PFSK-1 (cell line): ENCODE data around the gene SHISA7.

Experiments
- FOXP2 ChIP-seq: optimal IDR thresholded peaks from 2 replicates; pipeline ENCODE3; 2011; ENCODE audit warnings: borderline replicate concordance, control low read depth, inconsistent platforms; ENCODE audit not compliant: insufficient read depth; ENCODE audit errors: extremely low read length, extremely low read depth
- POLR2AphosphoS5 ChIP-seq: IDR thresholded peaks from 2 replicates; pipeline ENCODE4 v1.6.1; 2012; ENCODE audit warnings: low read depth, mild to moderate bottlenecking, control low read depth, low read length, moderate library complexity
- SIN3A ChIP-seq: IDR thresholded peaks from 2 replicates; pipeline ENCODE4 v1.6.1; 2012; ENCODE audit warnings: mild to moderate bottlenecking, low read length, moderate library complexity, borderline replicate concordance; ENCODE audit not compliant: insufficient read depth
- TAF1 ChIP-seq: IDR thresholded peaks from 2 replicates; pipeline ENCODE4 v1.6.1; 2012; ENCODE audit warnings: low read length, control low read depth, borderline replicate concordance; ENCODE audit not compliant: insufficient read depth
- TF ChIP-seq, protein P1 (sequence below), 2 experiments: IDR thresholded peaks; 2 replicates each; pipeline versions ENCODE4 v1.6.1 to v1.8.0; 2011 to 2012; ENCODE audit warnings: low read depth in 2 of 2, low read length in 2 of 2, control low read depth in 1 of 2, inconsistent platforms in 1 of 2, mild to moderate bottlenecking in 1 of 2, moderate library complexity in 1 of 2; ENCODE audit not compliant: insufficient read depth in 1 of 2

Gene SHISA7

DNA sequence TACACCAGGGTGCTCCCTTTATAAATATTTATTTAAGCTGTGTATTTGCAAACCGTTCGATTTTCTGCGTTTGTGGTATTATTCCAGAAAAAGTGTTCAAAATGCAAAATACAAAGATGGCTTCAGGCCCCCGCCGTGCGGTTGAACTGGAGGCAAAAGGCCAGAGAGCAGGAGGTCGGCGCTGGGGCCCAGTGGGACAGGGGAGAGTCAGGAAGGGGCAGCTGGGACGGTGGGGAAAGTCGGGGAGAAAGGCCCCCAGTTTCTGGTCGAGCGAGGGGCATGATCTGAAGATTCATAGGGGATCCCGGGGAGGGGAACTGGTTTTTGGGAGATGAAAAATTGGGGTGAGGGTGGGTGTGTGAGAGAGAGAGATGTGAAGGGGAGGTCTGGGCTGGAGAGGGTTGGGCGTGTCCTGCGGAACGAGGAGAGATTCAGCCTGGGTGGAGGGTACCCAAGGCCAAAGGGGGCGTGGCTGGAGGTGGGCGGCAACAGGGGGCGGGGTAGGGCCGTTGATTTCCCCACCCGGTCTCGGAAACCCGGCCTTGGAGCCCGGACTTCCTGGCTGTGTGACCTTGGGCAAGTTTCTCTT lies 17.7 kb upstream of the SHISA7 start:
- TF ChIP-seq FOXP2 (no peak), SIN3A (peak; percentile 44; the same call in 1 of the 2 replicates), POLR2AphosphoS5 (no peak), TAF1 (no peak)
- TF ChIP-seq, protein P1, sequence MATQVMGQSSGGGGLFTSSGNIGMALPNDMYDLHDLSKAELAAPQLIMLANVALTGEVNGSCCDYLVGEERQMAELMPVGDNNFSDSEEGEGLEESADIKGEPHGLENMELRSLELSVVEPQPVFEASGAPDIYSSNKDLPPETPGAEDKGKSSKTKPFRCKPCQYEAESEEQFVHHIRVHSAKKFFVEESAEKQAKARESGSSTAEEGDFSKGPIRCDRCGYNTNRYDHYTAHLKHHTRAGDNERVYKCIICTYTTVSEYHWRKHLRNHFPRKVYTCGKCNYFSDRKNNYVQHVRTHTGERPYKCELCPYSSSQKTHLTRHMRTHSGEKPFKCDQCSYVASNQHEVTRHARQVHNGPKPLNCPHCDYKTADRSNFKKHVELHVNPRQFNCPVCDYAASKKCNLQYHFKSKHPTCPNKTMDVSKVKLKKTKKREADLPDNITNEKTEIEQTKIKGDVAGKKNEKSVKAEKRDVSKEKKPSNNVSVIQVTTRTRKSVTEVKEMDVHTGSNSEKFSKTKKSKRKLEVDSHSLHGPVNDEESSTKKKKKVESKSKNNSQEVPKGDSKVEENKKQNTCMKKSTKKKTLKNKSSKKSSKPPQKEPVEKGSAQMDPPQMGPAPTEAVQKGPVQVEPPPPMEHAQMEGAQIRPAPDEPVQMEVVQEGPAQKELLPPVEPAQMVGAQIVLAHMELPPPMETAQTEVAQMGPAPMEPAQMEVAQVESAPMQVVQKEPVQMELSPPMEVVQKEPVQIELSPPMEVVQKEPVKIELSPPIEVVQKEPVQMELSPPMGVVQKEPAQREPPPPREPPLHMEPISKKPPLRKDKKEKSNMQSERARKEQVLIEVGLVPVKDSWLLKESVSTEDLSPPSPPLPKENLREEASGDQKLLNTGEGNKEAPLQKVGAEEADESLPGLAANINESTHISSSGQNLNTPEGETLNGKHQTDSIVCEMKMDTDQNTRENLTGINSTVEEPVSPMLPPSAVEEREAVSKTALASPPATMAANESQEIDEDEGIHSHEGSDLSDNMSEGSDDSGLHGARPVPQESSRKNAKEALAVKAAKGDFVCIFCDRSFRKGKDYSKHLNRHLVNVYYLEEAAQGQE (IDR thresholded peaks at IDR 0.05; ENCODE audit: insufficient read depth in 1 of 2, low read depth in 2 of 2, low read length in 2 of 2), result no peak

DNA sequence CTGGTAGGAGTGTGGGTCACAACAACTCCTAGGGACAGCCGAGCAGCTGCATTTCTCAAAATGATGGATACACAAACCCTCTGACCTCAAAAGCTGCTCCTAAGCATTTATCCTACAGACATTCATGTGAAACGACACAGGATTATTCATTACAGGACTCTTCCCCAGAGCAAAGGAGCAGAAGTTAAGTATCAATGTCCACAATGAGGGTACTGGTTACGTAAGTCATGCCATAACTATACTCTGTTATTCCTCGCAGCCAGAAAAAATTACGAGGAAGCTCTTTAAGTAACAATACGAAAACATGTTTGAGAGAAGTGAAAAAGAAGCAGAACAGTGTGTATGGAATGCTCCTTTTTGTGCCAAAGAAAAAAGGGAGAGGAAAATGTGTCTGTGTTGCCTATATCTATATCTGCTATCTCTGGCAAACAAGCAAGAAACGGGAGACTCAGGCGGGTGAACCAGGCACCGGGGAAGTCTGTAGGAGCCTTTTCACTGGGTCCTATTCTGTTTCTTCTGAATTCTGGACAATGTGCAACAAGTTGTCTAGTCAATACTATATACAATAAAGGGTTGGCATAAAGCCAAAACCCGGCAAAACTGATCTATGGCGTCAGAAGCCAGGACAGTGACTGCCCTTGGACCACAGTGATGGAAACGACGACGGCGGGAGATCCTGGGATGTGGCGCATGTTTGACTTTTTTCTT lies 17.0 kb upstream of the SHISA7 start:
- TF ChIP-seq FOXP2, result no peak
- TF ChIP-seq SIN3A, result no peak
- TF ChIP-seq, protein P1 (IDR thresholded peaks at IDR 0.05; ENCODE audit: insufficient read depth in 1 of 2, low read depth in 2 of 2, low read length in 2 of 2), result no peak
- TF ChIP-seq POLR2AphosphoS5, result no peak
- no peak for TF ChIP-seq TAF1

DNA sequence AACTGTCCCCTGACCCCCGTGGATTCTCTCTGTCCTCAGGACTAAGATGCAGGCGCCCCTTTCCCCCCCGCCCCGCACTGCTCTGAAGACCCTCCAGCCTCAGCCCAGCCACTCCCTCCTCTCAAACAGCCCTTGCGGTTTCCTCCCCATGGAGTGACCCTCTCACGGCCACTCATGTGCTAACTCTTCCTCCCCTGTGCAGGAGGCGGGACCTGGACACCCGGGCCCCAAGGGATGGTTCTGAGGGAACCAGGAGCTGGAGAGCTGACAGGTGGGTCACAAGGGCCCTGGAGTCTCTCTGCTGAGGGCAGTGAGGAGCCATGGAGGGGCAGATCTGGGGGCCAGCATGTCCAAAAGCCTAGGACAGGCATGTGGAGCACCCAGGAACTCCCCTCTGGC lies 16.4 kb upstream of the SHISA7 start:
- TF ChIP-seq, protein P1 (IDR thresholded peaks at IDR 0.05; ENCODE audit: insufficient read depth in 1 of 2, low read depth in 2 of 2, low read length in 2 of 2), result no peak
- TF ChIP-seq FOXP2 (no peak), SIN3A (no peak), POLR2AphosphoS5 (no peak), TAF1 (no peak)

DNA sequence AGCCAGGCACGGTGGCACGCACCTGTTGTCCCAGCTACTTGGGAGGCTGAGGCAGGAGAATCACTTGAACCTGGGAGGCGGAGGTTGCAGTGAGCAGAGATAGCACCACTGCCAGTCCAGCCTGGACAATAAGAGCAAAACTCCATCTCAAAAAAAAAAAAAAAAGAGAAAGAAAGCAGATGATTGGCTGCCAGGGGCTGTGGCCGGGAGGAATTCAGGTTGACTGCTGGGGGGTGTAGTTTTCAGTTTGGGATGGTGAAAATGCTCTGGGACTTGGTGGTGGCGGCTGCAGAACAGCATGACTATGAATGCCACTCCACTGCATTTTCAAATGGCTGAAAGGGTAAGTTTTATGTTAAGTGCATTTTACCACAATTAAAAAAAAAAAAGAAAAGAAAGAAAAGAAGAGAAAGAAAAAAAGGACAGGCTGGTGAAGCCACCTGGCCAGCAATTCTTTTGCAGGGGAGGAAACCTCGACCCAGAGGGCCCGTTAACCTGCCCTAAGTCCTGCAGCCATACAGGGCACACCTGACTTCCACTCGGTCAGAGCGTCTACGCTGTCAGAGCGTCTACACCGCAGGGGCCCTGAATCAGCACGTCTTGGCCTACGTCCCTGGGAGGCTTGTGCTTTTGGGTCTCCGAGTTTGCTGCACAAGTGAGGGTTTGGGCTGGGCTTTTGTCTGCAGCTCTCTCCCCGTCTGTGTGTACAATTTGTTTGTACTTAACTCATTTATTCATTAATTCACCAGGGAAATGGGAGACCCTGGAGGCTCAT lies 14.8 kb upstream of the SHISA7 start:
- TF ChIP-seq, protein P1 (IDR thresholded peaks at IDR 0.05; ENCODE audit: insufficient read depth in 1 of 2, low read depth in 2 of 2, low read length in 2 of 2), result no peak
- no peak for TF ChIP-seq SIN3A
- TF ChIP-seq TAF1, result no peak
- TF ChIP-seq POLR2AphosphoS5, result no peak
- TF ChIP-seq FOXP2, result no peak
